ENCODE data around the gene TTC7B. TPM values are rescaled to one million over a fixed set of nuclear protein-coding genes. Genes with fewer than 3 reads are reported as not detected.

The TTC7B gene
- total and polyA plus RNA-seq, 2 of the 13 experiments (the other 11 are each of a cell fraction or from before 2014, with no cell fraction given) = 1.3 to 3.2 TPM

DNA sequence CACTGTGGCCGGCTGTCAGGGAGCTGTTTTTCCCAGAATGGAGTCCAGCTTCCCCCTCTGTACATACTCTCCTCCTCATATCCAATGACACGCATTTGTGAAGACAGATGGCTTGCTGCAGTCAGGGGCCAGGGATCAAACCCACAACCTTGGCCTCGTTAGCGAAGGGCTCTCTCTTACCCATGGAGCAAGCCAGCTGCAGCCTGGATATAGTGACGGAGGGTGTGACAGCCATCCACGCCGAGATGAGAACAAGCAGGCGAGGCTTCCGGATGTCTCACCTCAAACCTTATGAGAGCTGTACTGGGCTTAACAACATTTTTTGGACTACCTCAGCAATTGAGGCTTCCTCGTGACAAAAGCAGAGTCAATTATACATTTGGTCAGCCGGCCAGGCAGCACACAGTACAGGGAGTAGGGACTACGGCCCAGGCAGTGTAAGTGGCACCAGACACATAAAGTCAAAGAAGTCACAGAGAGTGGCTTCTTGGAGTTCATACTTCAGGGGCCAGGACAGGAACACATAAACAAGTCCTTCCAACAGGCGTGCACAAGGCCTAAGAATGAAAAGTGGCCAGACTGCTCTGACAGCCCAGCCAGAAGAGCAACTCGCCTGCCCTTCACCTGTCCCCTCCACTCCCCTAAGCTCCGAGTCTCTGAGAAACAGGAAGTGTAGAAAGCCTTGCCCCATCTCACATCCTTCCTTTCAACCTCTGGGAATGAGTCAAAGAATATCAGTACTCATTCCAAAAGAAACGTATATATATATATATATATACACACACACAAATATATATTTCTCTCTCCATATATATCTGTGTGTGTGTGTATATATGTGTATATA, 115.1 kb downstream of the TTC7B start:
- Histone ChIP-seq H3K4me2 (ENCODE audit: low read depth, low read length) (no peak overlapping the region), H3K36me3 (replicated peaks in 1 of 2; ENCODE audit: control insufficient read depth in 1 of 2, insufficient read depth in 2 of 2, low read length in 2 of 2) (no peaks in the 10 kb centered on the region), H3K27ac (ENCODE audit: extremely low read length, insufficient read depth, low read length) (no peak overlapping the region), H3K9me3 (ENCODE audit: low read length) (no peaks in the 10 kb centered on the region), H3K9ac (ENCODE audit: insufficient read depth, low read depth, low read length) (no peak overlapping the region), H3K27me3 (ENCODE audit: control insufficient read depth in 1 of 2, insufficient read depth in 2 of 2, low read length in 2 of 2) (no peaks in the 10 kb centered on the region), H4K20me1 (ENCODE audit: insufficient read depth, low read length) (no peaks in the 10 kb centered on the region), H3K4me1 (ENCODE audit: insufficient read depth, low read length) (no peaks in the 10 kb centered on the region), H3K4me3 (replicated peaks in 1 of 3; ENCODE audit: insufficient read depth in 1 of 3, low read depth in 2 of 3, low read length in 3 of 3) (no peak overlapping the region), H3K79me2 (ENCODE audit: insufficient read depth, low read length) (no peaks in the 10 kb centered on the region), H2AFZ (ENCODE audit: low read length) (no peak overlapping the region)
- no peak for ATAC-seq
- ChIA-PET POLR2A (no interaction called here), CTCF (ENCODE audit: low intra/inter-chr PET ratio, low total read pairs) (no interaction called here)
- no peak for DNase-seq (ENCODE audit: low spot score)
- no peak for FAIRE-seq
- no TSS peak for BruUV-seq (replicated peaks)
- intact Hi-C loops (cut with micrococcal nuclease; ENCODE audit: unreplicated experiment) = no loop called here
- WGBS (ENCODE audit: low lambda C conversion rate) = 70% methylated on average over 16 of the region's 16 CpGs
- in situ Hi-C loops (cut with HindIII; ENCODE audit: extremely low pct_ligation_motif_present, low pct_unique_long_range_greater_than_20kb) = no loop called here
- TF ChIP-seq, protein P1, sequence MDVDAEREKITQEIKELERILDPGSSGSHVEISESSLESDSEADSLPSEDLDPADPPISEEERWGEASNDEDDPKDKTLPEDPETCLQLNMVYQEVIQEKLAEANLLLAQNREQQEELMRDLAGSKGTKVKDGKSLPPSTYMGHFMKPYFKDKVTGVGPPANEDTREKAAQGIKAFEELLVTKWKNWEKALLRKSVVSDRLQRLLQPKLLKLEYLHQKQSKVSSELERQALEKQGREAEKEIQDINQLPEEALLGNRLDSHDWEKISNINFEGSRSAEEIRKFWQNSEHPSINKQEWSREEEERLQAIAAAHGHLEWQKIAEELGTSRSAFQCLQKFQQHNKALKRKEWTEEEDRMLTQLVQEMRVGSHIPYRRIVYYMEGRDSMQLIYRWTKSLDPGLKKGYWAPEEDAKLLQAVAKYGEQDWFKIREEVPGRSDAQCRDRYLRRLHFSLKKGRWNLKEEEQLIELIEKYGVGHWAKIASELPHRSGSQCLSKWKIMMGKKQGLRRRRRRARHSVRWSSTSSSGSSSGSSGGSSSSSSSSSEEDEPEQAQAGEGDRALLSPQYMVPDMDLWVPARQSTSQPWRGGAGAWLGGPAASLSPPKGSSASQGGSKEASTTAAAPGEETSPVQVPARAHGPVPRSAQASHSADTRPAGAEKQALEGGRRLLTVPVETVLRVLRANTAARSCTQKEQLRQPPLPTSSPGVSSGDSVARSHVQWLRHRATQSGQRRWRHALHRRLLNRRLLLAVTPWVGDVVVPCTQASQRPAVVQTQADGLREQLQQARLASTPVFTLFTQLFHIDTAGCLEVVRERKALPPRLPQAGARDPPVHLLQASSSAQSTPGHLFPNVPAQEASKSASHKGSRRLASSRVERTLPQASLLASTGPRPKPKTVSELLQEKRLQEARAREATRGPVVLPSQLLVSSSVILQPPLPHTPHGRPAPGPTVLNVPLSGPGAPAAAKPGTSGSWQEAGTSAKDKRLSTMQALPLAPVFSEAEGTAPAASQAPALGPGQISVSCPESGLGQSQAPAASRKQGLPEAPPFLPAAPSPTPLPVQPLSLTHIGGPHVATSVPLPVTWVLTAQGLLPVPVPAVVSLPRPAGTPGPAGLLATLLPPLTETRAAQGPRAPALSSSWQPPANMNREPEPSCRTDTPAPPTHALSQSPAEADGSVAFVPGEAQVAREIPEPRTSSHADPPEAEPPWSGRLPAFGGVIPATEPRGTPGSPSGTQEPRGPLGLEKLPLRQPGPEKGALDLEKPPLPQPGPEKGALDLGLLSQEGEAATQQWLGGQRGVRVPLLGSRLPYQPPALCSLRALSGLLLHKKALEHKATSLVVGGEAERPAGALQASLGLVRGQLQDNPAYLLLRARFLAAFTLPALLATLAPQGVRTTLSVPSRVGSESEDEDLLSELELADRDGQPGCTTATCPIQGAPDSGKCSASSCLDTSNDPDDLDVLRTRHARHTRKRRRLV (CRISPR knock-in tag; IDR thresholded peaks at IDR 0.05) = no peak
- TF ChIP-seq, protein P2, sequence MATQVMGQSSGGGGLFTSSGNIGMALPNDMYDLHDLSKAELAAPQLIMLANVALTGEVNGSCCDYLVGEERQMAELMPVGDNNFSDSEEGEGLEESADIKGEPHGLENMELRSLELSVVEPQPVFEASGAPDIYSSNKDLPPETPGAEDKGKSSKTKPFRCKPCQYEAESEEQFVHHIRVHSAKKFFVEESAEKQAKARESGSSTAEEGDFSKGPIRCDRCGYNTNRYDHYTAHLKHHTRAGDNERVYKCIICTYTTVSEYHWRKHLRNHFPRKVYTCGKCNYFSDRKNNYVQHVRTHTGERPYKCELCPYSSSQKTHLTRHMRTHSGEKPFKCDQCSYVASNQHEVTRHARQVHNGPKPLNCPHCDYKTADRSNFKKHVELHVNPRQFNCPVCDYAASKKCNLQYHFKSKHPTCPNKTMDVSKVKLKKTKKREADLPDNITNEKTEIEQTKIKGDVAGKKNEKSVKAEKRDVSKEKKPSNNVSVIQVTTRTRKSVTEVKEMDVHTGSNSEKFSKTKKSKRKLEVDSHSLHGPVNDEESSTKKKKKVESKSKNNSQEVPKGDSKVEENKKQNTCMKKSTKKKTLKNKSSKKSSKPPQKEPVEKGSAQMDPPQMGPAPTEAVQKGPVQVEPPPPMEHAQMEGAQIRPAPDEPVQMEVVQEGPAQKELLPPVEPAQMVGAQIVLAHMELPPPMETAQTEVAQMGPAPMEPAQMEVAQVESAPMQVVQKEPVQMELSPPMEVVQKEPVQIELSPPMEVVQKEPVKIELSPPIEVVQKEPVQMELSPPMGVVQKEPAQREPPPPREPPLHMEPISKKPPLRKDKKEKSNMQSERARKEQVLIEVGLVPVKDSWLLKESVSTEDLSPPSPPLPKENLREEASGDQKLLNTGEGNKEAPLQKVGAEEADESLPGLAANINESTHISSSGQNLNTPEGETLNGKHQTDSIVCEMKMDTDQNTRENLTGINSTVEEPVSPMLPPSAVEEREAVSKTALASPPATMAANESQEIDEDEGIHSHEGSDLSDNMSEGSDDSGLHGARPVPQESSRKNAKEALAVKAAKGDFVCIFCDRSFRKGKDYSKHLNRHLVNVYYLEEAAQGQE (IDR thresholded peaks at IDR 0.05; ENCODE audit: borderline replicate concordance in 1 of 2, low read depth in 1 of 2, low read length in 2 of 2) = no peak
- no peak for TF ChIP-seq ZMYM4 (CRISPR knock-in tag; IDR thresholded peaks at IDR 0.05)
- TF ChIP-seq, protein P3, sequence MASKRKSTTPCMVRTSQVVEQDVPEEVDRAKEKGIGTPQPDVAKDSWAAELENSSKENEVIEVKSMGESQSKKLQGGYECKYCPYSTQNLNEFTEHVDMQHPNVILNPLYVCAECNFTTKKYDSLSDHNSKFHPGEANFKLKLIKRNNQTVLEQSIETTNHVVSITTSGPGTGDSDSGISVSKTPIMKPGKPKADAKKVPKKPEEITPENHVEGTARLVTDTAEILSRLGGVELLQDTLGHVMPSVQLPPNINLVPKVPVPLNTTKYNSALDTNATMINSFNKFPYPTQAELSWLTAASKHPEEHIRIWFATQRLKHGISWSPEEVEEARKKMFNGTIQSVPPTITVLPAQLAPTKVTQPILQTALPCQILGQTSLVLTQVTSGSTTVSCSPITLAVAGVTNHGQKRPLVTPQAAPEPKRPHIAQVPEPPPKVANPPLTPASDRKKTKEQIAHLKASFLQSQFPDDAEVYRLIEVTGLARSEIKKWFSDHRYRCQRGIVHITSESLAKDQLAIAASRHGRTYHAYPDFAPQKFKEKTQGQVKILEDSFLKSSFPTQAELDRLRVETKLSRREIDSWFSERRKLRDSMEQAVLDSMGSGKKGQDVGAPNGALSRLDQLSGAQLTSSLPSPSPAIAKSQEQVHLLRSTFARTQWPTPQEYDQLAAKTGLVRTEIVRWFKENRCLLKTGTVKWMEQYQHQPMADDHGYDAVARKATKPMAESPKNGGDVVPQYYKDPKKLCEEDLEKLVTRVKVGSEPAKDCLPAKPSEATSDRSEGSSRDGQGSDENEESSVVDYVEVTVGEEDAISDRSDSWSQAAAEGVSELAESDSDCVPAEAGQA (IDR thresholded peaks at IDR 0.05; ENCODE audit: low read depth) = no peak
- TF ChIP-seq, protein P3 (CRISPR knock-in tag; IDR thresholded peaks at IDR 0.05; ENCODE audit: borderline replicate concordance) = no peak
- no peak for TF ChIP-seq MTA1 (CRISPR knock-in tag; IDR thresholded peaks at IDR 0.05; ENCODE audit: borderline replicate concordance)
- no peak for TF ChIP-seq RAD21 (CRISPR knock-in tag; IDR thresholded peaks at IDR 0.05)
